ENCODE measurements around the gene PPP4R3A. TPM values are rescaled to one million over a fixed set of nuclear protein-coding genes. Genes with fewer than 3 reads are reported as not detected.

Gene PPP4R3A
- polyA plus RNA-seq = 33.2 to 53.8 TPM (median 50.1 TPM) in 3 replicates
- polyA plus RNA-seq (2011; ENCODE audit: low read depth) = 173 TPM
- 27.9 and 45.9 TPM in 2 replicates for polyA plus RNA-seq (2011; cell fraction: cytosol; rRNA removed)
- 67.8 and 95.1 TPM in 2 replicates for polyA plus RNA-seq (2011; cell fraction: nucleus; rRNA removed)
- polyA plus RNA-seq (2012; ENCODE audit: low replicate concordance) = 38.1 and 60.6 TPM in 2 replicates
- 10.0 to 49.3 TPM (median 17.3 TPM) in 3 replicates for polyA minus RNA-seq
- polyA minus RNA-seq (2011; cell fraction: cytosol; rRNA and poly(A)+ RNA removed) = 25.1 TPM
- polyA minus RNA-seq (2011; cell fraction: nucleus; rRNA and poly(A)+ RNA removed) = 33.0 and 54.9 TPM in 2 replicates

DNA sequence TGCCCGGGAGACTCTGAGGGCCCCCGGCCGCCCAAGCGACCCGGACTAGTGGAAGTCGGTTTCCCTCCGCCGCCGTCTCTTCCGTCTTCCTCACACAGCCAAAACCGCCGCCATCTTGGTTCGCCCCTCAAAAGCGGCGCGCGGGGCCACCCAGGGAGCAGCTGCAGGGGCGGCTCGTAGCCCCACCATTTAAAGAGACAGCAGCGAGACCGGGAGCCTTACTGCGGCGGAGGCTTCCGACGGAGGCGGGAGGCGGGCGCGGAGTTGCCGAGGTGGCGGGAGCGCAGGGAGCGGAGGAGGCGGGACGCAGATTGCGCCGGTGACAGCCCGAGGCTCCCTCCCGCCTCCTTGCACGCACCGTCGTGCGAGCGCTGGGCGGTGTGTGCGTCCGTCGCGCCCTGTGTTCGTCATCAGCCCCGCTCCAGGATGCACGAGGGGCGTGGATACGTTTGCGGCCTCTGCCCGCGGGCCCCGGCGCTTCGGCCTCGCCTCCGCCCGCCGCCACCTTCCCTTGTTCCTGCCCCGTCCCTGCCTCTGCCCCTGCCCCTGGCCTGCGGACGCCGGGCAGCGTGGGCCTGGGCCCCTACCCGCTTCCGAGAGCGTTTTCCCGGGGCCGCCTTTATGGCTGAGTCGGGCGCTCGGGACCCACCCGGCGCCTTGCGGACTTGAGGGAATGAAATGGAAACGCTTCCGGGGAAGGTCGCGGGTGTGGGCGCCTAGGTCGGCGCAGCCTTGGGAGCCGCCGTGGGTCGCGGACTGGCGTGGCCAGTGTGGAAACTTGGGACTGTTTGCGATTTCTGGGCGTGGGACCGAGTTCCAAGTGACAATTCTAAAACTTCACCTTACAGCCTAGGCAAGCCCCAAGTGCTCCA, at the start of gene PPP4R3A:
Gene PPP4R3A (minus strand): TSS at position 140 of the 872 bp plus-strand sequence. CDS start 663 bp downstream, outside the sequence.
- Histone ChIP-seq H3K9ac (ENCODE audit: control insufficient read depth, extremely low read depth, insufficient read depth, low read length) (peak within 1 kb of the TSS; percentile 97), H3K9me3 (ENCODE audit: control insufficient read depth, low read depth, low read length) (no peaks in the 10 kb centered on the region), H3K27me3 (ENCODE audit: control insufficient read depth, extremely low read depth, insufficient read depth, low read length) (no peaks in the 10 kb centered on the region), H3K36me3 (ENCODE audit: control insufficient read depth in 2 of 2, extremely low read depth in 1 of 2, insufficient read depth in 2 of 2, low read length in 2 of 2) (peaks cover 0 to 3% of the 10 kb centered on the region in 2 experiments), H4K20me1 (ENCODE audit: control insufficient read depth, extremely low read depth, insufficient read depth, low read length) (peaks cover 14% of the 10 kb centered on the region), H3K4me2 (ENCODE audit: control insufficient read depth, extremely low read depth, insufficient read depth, low read depth, low read length) (peak within 1 kb of the TSS; percentile 91), H3K4me1 (ENCODE audit: control insufficient read depth, extremely low read depth, insufficient read depth, low read length) (peaks cover 5% of the 10 kb centered on the region), H3K4me3 (ENCODE audit: control insufficient read depth in 2 of 3, extremely low read depth in 1 of 3, insufficient read depth in 2 of 3, low read depth in 1 of 3, low read length in 3 of 3) (peak within 1 kb of the TSS; percentile 59 to 90 (median 89)), H3K27ac (ENCODE audit: control insufficient read depth, insufficient read depth, low read length) (peak within 1 kb of the TSS; percentile 98), H3K9me1 (ENCODE audit: control insufficient read depth, extremely low read depth, insufficient read depth, low read length) (no peaks in the 10 kb centered on the region), H3K79me2 (ENCODE audit: control insufficient read depth, insufficient read depth, low read length) (peaks cover 43% of the 10 kb centered on the region), H2AFZ (ENCODE audit: control insufficient read depth, low read length) (peak within 1 kb of the TSS; percentile 75)
- FAIRE-seq (no peak), DNase-seq (ENCODE audit: low read depth, low spot score) (peak; percentile 61)
- TF ChIP-seq, protein P1, sequence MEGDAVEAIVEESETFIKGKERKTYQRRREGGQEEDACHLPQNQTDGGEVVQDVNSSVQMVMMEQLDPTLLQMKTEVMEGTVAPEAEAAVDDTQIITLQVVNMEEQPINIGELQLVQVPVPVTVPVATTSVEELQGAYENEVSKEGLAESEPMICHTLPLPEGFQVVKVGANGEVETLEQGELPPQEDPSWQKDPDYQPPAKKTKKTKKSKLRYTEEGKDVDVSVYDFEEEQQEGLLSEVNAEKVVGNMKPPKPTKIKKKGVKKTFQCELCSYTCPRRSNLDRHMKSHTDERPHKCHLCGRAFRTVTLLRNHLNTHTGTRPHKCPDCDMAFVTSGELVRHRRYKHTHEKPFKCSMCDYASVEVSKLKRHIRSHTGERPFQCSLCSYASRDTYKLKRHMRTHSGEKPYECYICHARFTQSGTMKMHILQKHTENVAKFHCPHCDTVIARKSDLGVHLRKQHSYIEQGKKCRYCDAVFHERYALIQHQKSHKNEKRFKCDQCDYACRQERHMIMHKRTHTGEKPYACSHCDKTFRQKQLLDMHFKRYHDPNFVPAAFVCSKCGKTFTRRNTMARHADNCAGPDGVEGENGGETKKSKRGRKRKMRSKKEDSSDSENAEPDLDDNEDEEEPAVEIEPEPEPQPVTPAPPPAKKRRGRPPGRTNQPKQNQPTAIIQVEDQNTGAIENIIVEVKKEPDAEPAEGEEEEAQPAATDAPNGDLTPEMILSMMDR (optimal IDR thresholded peaks at IDR 0.05 in 1 of 3, IDR thresholded peaks at IDR 0.05 in 1 of 3, conservative IDR thresholded peaks at IDR 0.05 in 1 of 3; ENCODE audit: extremely low read depth in 1 of 3, insufficient read depth in 2 of 3, low read length in 3 of 3) = peak in 1 of 3 experiments; percentile 5
- TF ChIP-seq EZH2 (IDR thresholded peaks at IDR 0.05; ENCODE audit: low read length) = no peak
- dilution Hi-C loops (cut with MboI; ENCODE audit: extremely low pct_ligation_motif_present, low sequenced_read_pairs) = no loop called here

- Histone ChIP-seq H3K4me2 (ENCODE audit: control insufficient read depth, extremely low read depth, insufficient read depth, low read depth, low read length) (no peak overlapping the region), H3K27ac (ENCODE audit: control insufficient read depth, insufficient read depth, low read length) (no peak overlapping the region), H3K9ac (ENCODE audit: control insufficient read depth, extremely low read depth, insufficient read depth, low read length) (no peak overlapping the region), H3K9me1 (ENCODE audit: control insufficient read depth, extremely low read depth, insufficient read depth, low read length) (no peaks in the 10 kb centered on the region), H3K36me3 (ENCODE audit: control insufficient read depth in 2 of 2, extremely low read depth in 1 of 2, insufficient read depth in 2 of 2, low read length in 2 of 2) (no peaks in the 10 kb centered on the region), H3K4me3 (ENCODE audit: control insufficient read depth in 2 of 3, extremely low read depth in 1 of 3, insufficient read depth in 2 of 3, low read depth in 1 of 3, low read length in 3 of 3) (no peak overlapping the region), H2AFZ (ENCODE audit: control insufficient read depth, low read length) (no peak overlapping the region), H3K27me3 (ENCODE audit: control insufficient read depth, extremely low read depth, insufficient read depth, low read length) (no peaks in the 10 kb centered on the region), H3K4me1 (ENCODE audit: control insufficient read depth, extremely low read depth, insufficient read depth, low read length) (no peaks in the 10 kb centered on the region), H4K20me1 (ENCODE audit: control insufficient read depth, extremely low read depth, insufficient read depth, low read length) (no peaks in the 10 kb centered on the region), H3K9me3 (ENCODE audit: control insufficient read depth, low read depth, low read length) (no peaks in the 10 kb centered on the region), H3K79me2 (ENCODE audit: control insufficient read depth, insufficient read depth, low read length) (no peaks in the 10 kb centered on the region)
- no peak for DNase-seq (ENCODE audit: low read depth, low spot score)
- no peak for FAIRE-seq
- TF ChIP-seq, protein P1 (optimal IDR thresholded peaks at IDR 0.05 in 1 of 3, IDR thresholded peaks at IDR 0.05 in 1 of 3, conservative IDR thresholded peaks at IDR 0.05 in 1 of 3; ENCODE audit: extremely low read depth in 1 of 3, insufficient read depth in 2 of 3, low read length in 3 of 3) = no peak
- no peak for TF ChIP-seq EZH2 (IDR thresholded peaks at IDR 0.05; ENCODE audit: low read length)
- dilution Hi-C loops (cut with MboI; ENCODE audit: extremely low pct_ligation_motif_present, low sequenced_read_pairs) = no loop called here
These were observed 45.4 kb upstream of the PPP4R3A start for GRCh38 chr14:91555531-91555930.

Measured in keratinocyte (primary cell).